Tibial artery (tissue), 4 donors: ENCODE results near the gene NAT9.

Experiments used
- DNase-seq, 2 donors: peaks; one replicate each; pipeline ENCODE4 v3.0.0-alpha.2; 2019
- H3K27ac ChIP-seq, 2 donors: fragments of 200-600 bp; sonication (generic) in 1 of 2; 1 replicate in 1 of 2; 2 replicates in 1 of 2; pipeline ENCODE4 v1.5.1; 2018 to 2019; ENCODE audit warnings: mild to moderate bottlenecking in 1 of 2
- H3K27me3 ChIP-seq, 2 donors: fragments of 200-600 bp; sonication (generic) in 1 of 2; one replicate each; pipeline versions ENCODE4 v1.5.1 to v1.6.0; 2016 to 2019
- H3K36me3 ChIP-seq, 3 donors: fragments of 200-600 bp; sonication (generic) in 2 of 3; one replicate each; pipeline ENCODE4 v1.5.1; 2016 to 2019; ENCODE audit warnings: mild to moderate bottlenecking in 2 of 3
- H3K4me1 ChIP-seq, 4 donors: fragments of 200-600 bp; sonication (generic) in 2 of 4; 1 replicate in 3 of 4; 2 replicates in 1 of 4; pipeline ENCODE4 v1.5.1; 2016 to 2019
- H3K4me3 ChIP-seq, 2 donors: fragments of 200-600 bp; sonication (generic) in 1 of 2; 1 replicate in 1 of 2; 2 replicates in 1 of 2; pipeline ENCODE4 v1.5.1; 2018 to 2019; ENCODE audit warnings: mild to moderate bottlenecking in 2 of 2
- H3K9me3 ChIP-seq, 3 donors: fragments of 200-600 bp; sonication (generic) in 1 of 3; one replicate each; pipeline ENCODE4 v1.5.1; 2016 to 2019
- intact Hi-C: fragments of 100-400 bp; cut with DNase I; formaldehyde crosslinking; loops from one replicate; pipeline ENCODE4 v1.15.0; 2023; ENCODE audit warnings: low total_unique reads
- TF ChIP-seq, protein P1 (sequence below), 2 experiments: fragments of 200-600 bp in 1 of 2; fragments of 450-650 bp in 1 of 2; IDR thresholded peaks; one replicate each; pipeline ENCODE4 v1.5.1; 2017 to 2019; ENCODE audit warnings: antibody characterized with exemption in 2 of 2, mild to moderate bottlenecking in 1 of 2, moderate library complexity in 1 of 2

The NAT9 gene

GRCh38 chr17:74776990-74777389 lies 845 bp upstream of the NAT9 start:
- peak overlapping the region; percentile 74 to 78 for H3K4me3 ChIP-seq
- H3K27ac ChIP-seq = peak overlapping the region in 1 of 2 donors; percentile 80
- H3K9me3 ChIP-seq = no peaks in the 10 kb centered on the region
- TF ChIP-seq, protein P1, sequence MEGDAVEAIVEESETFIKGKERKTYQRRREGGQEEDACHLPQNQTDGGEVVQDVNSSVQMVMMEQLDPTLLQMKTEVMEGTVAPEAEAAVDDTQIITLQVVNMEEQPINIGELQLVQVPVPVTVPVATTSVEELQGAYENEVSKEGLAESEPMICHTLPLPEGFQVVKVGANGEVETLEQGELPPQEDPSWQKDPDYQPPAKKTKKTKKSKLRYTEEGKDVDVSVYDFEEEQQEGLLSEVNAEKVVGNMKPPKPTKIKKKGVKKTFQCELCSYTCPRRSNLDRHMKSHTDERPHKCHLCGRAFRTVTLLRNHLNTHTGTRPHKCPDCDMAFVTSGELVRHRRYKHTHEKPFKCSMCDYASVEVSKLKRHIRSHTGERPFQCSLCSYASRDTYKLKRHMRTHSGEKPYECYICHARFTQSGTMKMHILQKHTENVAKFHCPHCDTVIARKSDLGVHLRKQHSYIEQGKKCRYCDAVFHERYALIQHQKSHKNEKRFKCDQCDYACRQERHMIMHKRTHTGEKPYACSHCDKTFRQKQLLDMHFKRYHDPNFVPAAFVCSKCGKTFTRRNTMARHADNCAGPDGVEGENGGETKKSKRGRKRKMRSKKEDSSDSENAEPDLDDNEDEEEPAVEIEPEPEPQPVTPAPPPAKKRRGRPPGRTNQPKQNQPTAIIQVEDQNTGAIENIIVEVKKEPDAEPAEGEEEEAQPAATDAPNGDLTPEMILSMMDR (IDR thresholded peaks at IDR 0.05) = no peak
- intact Hi-C loops = loop anchor here (2.0 to 10.0 kb wide), 2 partner anchors 28 to 572 kb away; partner anchors contain the start of genes NHERF1 and RPL38
- H3K36me3 ChIP-seq = peaks cover 14 to 44% (median 14%) of the 10 kb centered on the region in 3 donors
- peaks cover 0 to 32% (median 23%) of the 10 kb centered on the region in 4 donors for H3K4me1 ChIP-seq
- no peak for DNase-seq
- H3K27me3 ChIP-seq = no peaks in the 10 kb centered on the region

- Histone ChIP-seq H3K9me3 (no peaks in the 10 kb centered on the region), H3K27ac (peak overlapping the region; percentile 76 to 80), H3K27me3 (no peaks in the 10 kb centered on the region), H3K36me3 (peaks cover 23 to 47% (median 29%) of the 10 kb centered on the region in 3 donors), H3K4me3 (peak overlapping the region; percentile 74 to 78), H3K4me1 (peaks cover 0 to 32% (median 23%) of the 10 kb centered on the region in 4 donors)
- intact Hi-C loops = loop anchor here (2.0 to 10.0 kb wide), 2 partner anchors 27 to 571 kb away; partner anchors contain the start of genes NHERF1 and RPL38
- DNase-seq = no peak
- TF ChIP-seq, protein P1 (IDR thresholded peaks at IDR 0.05) = no peak
Observed at GRCh38 chr17:74775409-74776043, 619 bp downstream of the NAT9 start.

DNA sequence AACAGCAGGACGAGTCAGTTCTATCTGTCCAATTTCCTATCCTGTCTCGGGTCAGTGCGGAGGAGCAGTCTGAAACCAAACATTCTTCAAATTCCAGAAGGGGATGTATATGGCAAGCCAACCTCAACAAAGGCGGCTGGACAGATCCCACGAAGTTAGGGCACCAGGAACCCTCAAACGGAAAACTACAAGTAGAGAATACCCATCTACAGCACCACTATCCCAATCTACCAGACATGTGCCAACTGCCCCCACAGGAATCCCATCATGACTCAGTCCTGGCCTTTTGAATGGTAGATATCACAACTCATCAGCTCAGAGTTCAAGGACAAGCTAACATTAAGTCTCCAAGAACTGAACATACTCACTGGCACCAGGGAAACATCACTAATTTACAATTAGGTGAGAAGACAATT lies 2.3 kb downstream of the NAT9 start:
- intact Hi-C loops = loop anchor here (10.0 kb wide), 1 partner anchor 569 kb away; the partner anchor contains the start of gene RPL38
- H3K27ac ChIP-seq = no peak overlapping the region
- peaks cover 23 to 50% (median 34%) of the 10 kb centered on the region in 3 donors for H3K36me3 ChIP-seq
- H3K4me1 ChIP-seq = peaks cover 0 to 35% (median 25%) of the 10 kb centered on the region in 4 donors
- H3K27me3 ChIP-seq = no peaks in the 10 kb centered on the region
- no peaks in the 10 kb centered on the region for H3K9me3 ChIP-seq
- TF ChIP-seq, protein P1 (IDR thresholded peaks at IDR 0.05) = no peak
- DNase-seq = no peak
- H3K4me3 ChIP-seq = no peak overlapping the region

DNA sequence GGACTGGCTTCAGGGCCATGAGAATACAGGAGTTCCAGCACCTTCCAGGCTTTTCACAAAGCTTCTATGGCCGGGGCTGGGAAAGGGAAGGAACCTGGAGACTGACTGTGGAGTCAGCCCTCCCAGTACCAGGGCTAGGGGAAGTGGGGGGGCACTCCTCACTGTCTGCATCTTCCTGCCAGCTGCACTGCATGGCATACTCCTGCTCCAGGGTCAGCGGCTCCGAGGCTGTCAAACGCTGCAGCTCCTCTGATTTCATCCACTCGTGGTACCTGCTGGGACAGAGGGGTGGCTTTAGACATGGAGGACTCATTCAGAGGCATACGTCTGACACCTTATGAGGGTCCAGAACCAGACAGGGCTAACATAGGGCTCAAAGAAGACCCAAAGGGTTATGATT lies 2.7 kb downstream of the NAT9 start:
- intact Hi-C loops = loop anchor here (10.0 kb wide), 1 partner anchor 569 kb away; the partner anchor contains the start of gene RPL38
- H3K36me3 ChIP-seq = peaks cover 23 to 55% (median 34%) of the 10 kb centered on the region in 3 donors
- H3K27me3 ChIP-seq = no peaks in the 10 kb centered on the region
- no peaks in the 10 kb centered on the region for H3K9me3 ChIP-seq
- no peak for DNase-seq
- H3K4me3 ChIP-seq = no peak overlapping the region
- H3K4me1 ChIP-seq = peaks cover 0 to 40% (median 29%) of the 10 kb centered on the region in 4 donors
- no peak overlapping the region for H3K27ac ChIP-seq
- TF ChIP-seq, protein P1 (IDR thresholded peaks at IDR 0.05) = no peak

GRCh38 chr17:74772053-74772452 lies 4.1 kb downstream of the NAT9 start:
- intact Hi-C loops = loop anchor here (10.0 kb wide), 1 partner anchor 567 kb away; the partner anchor contains the start of gene RPL38
- TF ChIP-seq, protein P1 (IDR thresholded peaks at IDR 0.05) = no peak
- DNase-seq = no peak
- Histone ChIP-seq H3K27ac (no peak overlapping the region), H3K9me3 (no peaks in the 10 kb centered on the region), H3K27me3 (no peaks in the 10 kb centered on the region), H3K4me3 (no peak overlapping the region), H3K4me1 (peaks cover 0 to 41% (median 34%) of the 10 kb centered on the region in 4 donors), H3K36me3 (peaks cover 23 to 58% (median 34%) of the 10 kb centered on the region in 3 donors)
